ENCODE data around the gene ENPP7.

The ENPP7 gene

GRCh38 chr17:79705674-79706073 is 25.1 kb upstream of the ENPP7 start:
- no peak for DNase-seq

DNA sequence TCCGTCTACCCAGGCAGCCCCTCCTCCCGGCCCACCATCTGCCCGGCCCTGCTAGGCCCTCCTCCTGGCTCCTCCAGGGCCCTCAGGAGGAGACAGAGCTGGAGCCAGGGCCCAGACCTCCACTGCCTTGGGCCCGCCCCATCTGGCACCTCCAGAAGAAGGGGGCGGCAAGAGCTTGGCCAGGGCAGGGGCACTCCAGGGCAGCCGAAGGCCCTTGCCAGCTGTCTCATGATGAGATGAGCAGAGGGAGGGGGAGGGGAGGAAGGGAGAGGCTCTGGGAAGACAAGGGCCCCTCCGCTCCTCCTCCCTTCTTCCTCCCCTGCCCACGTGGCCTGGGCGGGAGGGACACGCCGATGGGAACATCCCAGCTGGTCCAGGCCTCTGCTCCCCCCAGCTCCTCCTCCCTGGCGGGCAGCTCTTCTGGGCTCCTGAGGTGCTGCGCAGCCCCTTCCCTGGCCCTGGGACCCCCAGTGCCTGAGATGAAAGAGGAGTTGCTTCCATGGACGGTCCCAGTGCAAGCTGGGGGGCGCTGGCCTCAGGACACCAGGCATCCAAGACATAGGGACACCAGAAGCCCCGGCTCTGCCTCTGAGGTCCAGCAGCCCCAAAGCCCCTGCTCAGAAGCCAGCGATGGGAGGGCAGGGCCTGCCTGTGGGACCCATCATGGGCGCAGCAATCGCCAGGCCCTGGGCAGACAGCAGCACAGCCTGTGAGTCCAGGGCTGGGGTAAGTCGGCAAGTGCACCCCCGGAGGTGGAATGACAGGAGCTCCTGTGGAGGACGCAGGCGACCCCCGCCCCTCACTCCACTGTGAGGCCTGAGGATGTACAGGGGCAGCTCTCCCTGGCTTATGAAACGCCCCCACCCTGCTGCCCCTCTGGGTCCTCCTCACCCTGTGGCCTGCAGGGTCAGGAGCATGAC is 23.6 kb upstream of the ENPP7 start:
- no peak for DNase-seq

DNA sequence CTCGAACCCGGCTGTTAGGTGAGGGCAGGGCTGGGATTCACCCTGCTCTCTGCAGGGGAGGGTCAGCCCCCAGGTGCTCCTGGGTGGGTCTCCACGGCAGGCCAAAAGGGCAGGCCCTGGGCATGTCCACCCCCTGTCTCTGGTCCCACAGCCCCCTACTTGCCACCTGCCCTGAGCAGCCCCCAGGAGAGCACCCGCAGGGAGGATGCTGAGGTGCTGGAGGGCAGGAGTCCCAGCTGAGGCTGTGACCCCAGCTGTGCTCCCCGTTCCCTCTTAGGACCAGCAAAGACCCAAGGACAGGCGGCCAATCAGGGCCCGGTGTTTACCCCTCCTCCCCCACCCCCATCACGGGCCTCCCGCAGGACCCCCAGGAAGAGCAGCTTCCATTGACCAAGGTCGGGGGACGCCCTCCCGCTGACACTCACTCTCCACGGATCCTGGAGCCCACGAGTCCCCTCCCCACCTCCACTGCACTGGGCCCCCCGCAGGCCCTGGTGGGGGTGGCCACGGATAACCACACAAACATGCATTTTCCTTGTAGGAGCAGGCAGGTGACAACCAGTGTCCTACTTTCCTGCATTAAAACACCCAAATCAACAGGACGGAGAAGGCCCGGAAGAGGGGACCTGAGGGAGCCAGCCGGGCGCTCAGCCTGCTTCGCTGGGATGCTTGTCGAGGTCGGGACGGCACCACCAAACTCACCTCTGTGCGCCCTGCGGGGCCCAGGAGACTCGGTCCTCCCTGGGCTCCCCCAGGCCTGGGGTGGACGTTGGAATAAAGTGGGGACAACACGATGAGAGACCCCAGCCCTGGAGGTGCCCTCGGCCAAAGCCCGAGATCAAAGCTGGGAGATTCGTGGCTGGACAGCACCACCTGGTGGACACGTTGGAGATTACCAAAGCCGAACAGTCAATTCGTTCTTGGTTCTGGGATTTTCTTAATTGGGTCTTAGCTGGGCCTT is 22.5 kb upstream of the ENPP7 start:
- DNase-seq = peak; percentile 17

DNA sequence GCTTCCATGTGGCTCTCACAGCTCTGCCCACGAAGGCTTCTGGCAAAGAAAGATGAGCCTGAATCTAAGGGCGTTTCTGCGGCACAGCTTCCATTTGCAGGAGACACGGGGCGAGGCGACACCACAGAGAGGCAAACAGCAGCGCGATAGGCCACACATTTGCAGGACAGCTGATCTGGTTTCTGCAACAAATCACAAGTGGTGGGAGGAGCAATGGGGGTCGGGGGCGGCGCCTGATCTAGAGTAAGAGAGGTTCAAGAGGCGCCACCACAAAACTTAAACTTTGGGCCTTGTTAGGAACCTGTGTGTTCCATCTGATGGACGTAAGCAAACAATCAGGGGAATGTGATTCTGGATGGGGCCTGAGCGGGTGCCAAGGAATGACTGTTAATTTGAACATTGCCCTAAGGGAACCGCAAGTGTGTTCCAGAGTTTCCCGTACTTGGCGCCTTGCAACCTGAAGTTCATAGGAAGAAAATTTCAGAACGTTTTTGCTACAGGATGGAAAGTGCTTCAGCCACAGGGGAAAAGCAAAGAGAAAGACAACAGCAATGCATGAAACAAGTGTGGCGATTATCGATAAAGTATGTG is 18.9 kb upstream of the ENPP7 start:
- no peak for DNase-seq

DNA sequence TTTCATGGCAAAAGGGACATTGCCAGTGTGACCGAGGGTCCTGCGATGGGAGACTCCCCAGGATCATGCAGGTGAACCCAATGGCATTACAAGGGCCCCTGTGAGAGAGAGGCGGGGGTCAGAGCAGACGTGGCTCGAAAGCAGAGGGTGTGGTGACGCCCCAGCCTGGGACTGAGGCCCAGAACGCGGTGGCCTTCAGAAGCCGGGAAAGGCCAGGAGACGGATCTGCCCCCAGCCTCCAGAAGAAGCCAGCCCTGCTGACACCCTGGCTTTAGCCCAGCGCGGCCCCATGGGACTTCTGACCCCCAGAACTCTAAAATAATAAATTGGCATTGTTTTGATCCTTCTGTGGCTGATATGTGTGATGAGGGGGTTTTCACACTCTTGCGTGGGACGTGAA is 17.4 kb upstream of the ENPP7 start:
- no peak for DNase-seq

DNA sequence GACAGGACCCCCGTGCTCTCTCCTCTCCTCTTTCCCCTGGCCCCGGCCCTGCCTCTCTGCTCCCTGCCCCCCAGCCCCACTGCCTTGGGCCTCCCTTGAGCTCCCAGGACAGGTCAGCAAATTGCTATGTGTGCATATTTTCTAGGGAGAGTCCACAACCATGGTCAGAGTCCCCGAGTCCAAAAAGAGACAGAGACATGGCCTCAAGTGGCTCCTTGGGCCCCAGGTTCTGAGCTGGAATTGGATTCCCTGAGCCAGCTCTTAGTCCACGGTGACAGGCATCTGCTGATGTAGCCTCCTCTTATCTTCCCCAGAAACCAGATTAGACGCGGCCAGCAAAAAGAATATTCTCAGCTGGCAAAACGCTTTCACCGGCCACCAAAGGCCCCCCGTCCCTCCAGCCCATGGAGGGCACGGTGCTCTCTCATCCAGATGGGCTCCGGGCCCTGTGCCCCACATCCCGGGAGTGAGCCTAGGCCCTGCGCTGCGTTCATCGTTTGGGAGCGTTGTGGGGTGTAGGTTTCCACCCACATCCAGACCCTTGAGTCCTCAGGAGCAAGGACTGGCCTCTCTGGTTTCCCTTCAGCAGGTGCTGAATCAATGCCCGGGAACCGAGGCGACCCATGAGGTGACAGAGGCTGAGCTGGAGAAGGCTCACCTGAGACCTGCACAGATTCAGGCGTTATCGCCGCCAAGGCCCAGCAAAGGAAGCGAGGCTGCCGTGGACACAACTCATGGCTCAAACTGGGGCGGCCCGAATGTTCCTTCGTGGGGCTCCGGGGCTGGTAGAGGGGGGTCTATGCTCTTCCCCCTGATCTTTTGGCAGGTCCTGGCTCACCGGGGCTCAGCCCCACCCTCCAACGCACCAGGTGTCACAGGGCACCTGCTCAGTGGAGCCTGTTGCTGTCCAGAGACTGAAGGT is 16.3 kb upstream of the ENPP7 start:
- no peak for DNase-seq

DNA sequence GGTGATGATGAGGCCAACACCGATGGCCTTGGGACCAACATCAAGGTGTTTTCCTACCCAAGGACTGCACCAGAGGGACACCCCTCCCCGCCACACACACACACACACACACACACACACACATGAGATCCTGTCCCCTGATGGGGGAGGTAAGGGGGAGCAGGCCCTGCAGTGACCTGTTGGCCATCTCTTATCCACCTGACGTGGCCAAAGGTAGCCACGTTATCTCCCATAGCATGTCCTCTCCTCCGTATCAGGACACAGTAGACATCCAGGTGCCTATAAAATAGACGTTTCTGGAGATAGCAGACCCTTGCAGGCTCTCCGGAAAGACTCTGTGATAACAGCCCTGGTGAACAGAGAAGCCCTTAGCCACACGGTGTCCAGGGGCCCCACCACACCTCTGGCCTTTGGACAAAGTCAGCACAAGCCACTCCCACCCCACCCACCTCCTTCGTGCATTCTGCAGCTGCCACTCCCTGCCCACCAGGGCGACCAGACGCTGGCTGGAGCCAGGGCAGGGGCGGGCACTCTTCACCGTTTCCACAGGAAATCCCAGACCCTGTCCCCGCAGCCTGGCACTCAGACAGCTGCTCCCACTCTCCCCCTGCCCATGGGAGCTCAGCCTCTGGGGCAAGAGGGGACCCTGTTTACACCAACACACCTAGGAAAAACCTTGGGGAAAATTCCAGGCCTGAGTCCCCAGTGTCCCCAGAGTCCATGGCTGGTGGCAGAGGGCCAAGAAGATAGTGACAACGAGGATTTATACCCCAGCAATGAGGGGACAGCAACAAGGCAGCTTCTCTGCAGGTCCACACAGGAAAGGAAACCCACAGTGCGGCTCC is 15.4 kb upstream of the ENPP7 start:
- no peak for DNase-seq

GRCh38 chr17:79715943-79716797 is 14.6 kb upstream of the ENPP7 start:
- DNase-seq = no peak

DNA sequence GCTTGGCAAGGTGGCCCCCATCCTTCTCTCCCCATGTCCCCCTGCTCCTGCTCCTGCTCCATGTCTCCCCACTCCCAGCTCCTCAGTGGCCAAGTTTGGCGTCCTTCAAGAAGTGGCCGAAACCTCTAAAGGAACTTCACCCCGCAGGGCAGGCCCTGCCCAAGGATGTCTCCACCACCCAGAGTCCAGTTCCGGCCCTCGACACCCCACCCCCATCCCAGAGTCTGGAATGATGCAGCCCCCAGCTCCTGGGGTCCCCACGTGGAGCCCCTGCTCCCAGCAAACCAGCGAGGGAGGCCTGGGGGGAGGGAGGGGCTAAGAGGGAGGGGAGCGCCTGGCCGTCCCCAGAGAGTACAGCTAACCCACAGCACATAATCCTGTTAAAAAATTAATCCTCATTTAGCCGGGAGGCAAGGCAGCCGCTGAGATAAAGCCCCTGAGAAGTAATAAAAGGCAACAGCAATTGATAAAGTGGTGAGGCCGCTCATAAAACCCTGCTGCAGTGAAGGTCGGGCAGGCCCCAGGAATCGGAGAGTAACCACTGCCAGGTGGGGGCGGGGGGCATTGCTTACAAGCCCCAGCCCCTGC is 9.9 kb upstream of the ENPP7 start:
- no peak for DNase-seq

GRCh38 chr17:79721993-79722671 is 8.6 kb upstream of the ENPP7 start:
- peak; percentile 37 for DNase-seq

GRCh38 chr17:79722787-79723186 is 8.0 kb upstream of the ENPP7 start:
- DNase-seq = no peak

GRCh38 chr17:79728169-79728907 is 2.4 kb upstream of the ENPP7 start:
- peak; percentile 68 for DNase-seq

GRCh38 chr17:79728908-79729471 is 1.8 kb upstream of the ENPP7 start:
- DNase-seq = no peak

DNA sequence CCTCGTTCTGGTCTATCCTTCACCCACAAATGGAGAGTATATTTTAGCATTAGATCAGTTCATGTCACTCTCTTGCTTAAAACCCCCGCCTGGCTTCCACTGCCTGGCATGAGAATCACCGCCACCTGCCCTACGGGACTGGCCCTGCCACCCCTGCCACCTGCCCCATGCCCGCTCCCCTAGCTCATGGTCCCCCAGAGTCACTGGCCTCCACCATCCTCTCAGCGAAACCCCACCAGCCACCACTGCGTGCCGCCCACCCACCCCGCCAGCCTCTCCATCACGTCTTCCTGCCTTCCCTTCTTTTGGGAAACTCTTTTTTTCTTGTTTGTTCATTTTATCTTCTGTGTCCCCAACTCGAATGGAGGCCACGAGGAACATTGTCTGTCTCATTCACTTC is 982 bp upstream of the ENPP7 start:
- no peak for DNase-seq

- no peak for DNase-seq
These were observed 340 bp upstream of the ENPP7 start for GRCh38 chr17:79730437-79730768.

GRCh38 chr17:79732254-79732653 is 1.5 kb downstream of the ENPP7 start:
- DNase-seq = no peak

DNA sequence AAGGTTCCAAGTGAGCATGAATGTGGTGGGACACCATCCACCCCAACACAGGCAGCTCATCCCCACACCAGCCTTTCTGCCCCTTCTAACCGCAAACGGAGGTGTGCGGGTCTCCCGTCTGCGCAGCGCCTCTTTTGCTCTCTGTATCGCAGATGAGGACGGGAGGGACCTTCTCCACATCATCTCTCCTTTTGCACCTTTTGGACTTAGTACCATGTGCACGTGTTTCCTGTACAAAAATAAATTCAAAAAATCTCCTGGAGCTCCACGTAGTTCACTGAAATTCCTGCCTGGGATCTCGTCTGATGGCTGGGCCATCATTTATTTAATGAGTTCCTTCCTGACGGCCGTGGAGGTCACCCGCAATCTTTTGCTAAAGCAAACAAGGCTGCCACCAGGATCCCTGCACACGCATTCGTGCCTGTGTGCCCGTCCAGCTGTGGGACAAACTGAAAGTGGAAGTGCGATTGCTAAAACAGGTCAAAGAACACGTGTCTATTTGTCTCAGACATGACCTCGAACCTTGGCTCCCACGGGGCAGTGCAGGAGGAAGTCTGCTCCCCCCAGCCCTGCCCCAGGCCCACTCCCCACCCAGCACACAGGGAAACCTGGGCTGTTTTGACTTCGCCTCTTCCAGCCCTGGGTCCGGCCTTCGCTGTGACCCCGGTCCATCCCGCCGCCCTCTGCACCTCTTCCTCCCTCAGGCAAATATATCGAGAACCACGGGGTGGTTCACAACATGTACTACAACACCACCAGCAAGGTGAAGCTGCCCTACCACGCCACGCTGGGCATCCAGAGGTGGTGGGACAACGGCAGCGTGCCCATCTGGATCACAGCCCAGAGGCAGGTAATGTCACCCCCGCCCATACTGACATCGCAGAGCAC is 2.3 kb downstream of the ENPP7 start:
- DNase-seq = no peak

Data from NCI-H526 treated with DMSO at 0.1 percent for 48 hours (cell line).